ENCODE measurements around the gene ABLIM3.

- no peak for TF ChIP-seq REST (IDR thresholded peaks at IDR 0.05; ENCODE audit: insufficient read depth in 1 of 2, low read depth in 2 of 2, low read length in 2 of 2)
- no peak for TF ChIP-seq POLR2AphosphoS5 (IDR thresholded peaks at IDR 0.05; ENCODE audit: low read depth, low read length)
These were observed 76.5 kb downstream of the ABLIM3 start for GRCh38 chr5:149217803-149218155.
